Activated CD4-positive, alpha-beta T cell treated with anti-CD3 and anti-CD28 coated beads, Interleukin-2, amount 10 ng/mL, durations not matched to agents 7 days and 5 days (primary cell): ENCODE results near the gene SULT1A3. TPM values are rescaled to one million over a fixed set of nuclear protein-coding genes. Genes with fewer than 3 reads are reported as not detected.
A peak's percentile ranks its signal among the peaks of the same experiment; 100 is the strongest.
"Not testable (repeated sequence)": the region's sequence is repeated elsewhere in the genome, so short reads cannot be mapped to it uniquely, and the experiment has no call there.

Experiments used
- CTCF ChIA-PET: fragments of 350-600 bp; sonication (Branson Sonifier 250); formaldehyde crosslinking; loops from one replicate; lab custom pipeline; 2021; ENCODE audit warnings: antibody characterized with exemption; lab: Charles Lee
- POLR2A ChIA-PET: fragments of 350-600 bp; sonication (Branson Sonifier 250); formaldehyde crosslinking; loops from one replicate; lab custom pipeline; 2021; ENCODE audit warnings: antibody characterized with exemption; lab: Charles Lee
- DNase-seq: peaks from one replicate; pipeline ENCODE4 v3.0.0-alpha.2; 2020
- H3K27ac Mint-ChIP-seq: one replicate; pipeline ENCODE4 v1.8.0; 2021; ENCODE audit warnings: mild to moderate bottlenecking, moderate library complexity, mixed read lengths
- H3K27me3 Mint-ChIP-seq: one replicate; pipeline ENCODE4 v1.8.0; 2021; ENCODE audit warnings: mixed read lengths
- H3K36me3 Mint-ChIP-seq: one replicate; pipeline ENCODE4 v1.8.0; 2021; ENCODE audit warnings: low read depth, mixed read lengths
- H3K4me1 Mint-ChIP-seq: one replicate; pipeline ENCODE4 v1.8.0; 2021; ENCODE audit warnings: mixed read lengths
- H3K4me3 Mint-ChIP-seq: one replicate; pipeline ENCODE4 v1.8.0; 2021; ENCODE audit warnings: mild to moderate bottlenecking, moderate library complexity, mixed read lengths
- H3K9me3 Mint-ChIP-seq: one replicate; pipeline ENCODE4 v1.8.0; 2021; ENCODE audit warnings: mixed read lengths
- total RNA-seq, 2 experiments: library from RNA; stranded (reverse); gene quantifications; one replicate each; pipeline ENCODE4 v1.2.3, GENCODE V29; 2021

The SULT1A3 gene
- 10 to 100 TPM; 37.5 to 38.1 TPM for total RNA-seq

- H3K4me1 Mint-ChIP-seq, H3K27me3 Mint-ChIP-seq, POLR2A ChIA-PET, DNase-seq, H3K27ac Mint-ChIP-seq, CTCF ChIA-PET, H3K4me3 Mint-ChIP-seq, H3K9me3 Mint-ChIP-seq, H3K36me3 Mint-ChIP-seq: not testable (repeated sequence)
These were observed at the start of gene SULT1A3 for GRCh38 chr16:30199049-30199448. Gene SULT1A3 (plus strand): TSS chr16:30199255. CDS start chr16:30200729, 1,474 bp downstream.

- Mint-ChIP-seq H3K27me3 (peaks cover 2% of the 10 kb centered on the region), H3K4me3 (no peak overlapping the region), H3K4me1 (no peaks in the 10 kb centered on the region), H3K36me3 (peaks cover 8% of the 10 kb centered on the region), H3K9me3 (peaks cover 13% of the 10 kb centered on the region), H3K27ac (no peak overlapping the region)
- CTCF ChIA-PET: interaction anchor here (0.5 to 1.5 kb wide), 3 partner anchors 11 to 40 kb away, joined by 3 to 4 read pairs (median 4); no protein-coding TSS in a partner anchor
- DNase-seq: no peak
- POLR2A ChIA-PET: no interaction called here
These were observed 48.0 kb upstream of the SULT1A3 start for GRCh38 chr16:30151091-30151490.

GRCh38 chr16:30152517-30152916 is 46.5 kb upstream of the SULT1A3 start:
- Mint-ChIP-seq H3K27me3 (peaks cover 2% of the 10 kb centered on the region), H3K36me3 (peaks cover 8% of the 10 kb centered on the region), H3K4me3 (no peak overlapping the region), H3K27ac (no peak overlapping the region), H3K4me1 (no peaks in the 10 kb centered on the region), H3K9me3 (peaks cover 13% of the 10 kb centered on the region)
- POLR2A ChIA-PET: no interaction called here
- DNase-seq: no peak
- CTCF ChIA-PET: interaction anchor here (0.9 to 1.1 kb wide), 3 partner anchors 9 to 11 kb away, joined by 3 read pairs; no protein-coding TSS in a partner anchor

DNA sequence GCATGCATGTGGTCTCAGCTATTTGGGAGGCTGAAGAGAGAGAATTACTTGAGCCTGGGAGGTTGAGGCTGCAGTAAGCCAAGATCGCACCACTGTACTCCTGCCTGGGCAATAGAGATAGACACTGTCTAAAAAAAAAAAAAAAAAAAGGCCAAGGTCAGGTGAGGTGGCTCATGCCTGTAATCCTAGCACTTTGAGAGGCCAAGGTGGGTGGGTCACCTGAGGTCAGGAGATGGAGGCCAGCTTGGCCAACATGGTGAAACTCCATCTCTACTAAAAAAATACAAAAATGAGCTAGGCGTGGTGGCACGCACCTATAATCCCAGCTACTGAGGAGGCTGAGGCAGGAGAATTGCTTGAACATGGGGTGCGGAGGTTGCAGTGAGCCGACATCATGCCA is 43.9 kb upstream of the SULT1A3 start:
- ChIA-PET CTCF (interaction anchor here (0.6 to 1.0 kb wide), 4 partner anchors 12 to 793 kb away, joined by 3 to 6 read pairs (median 4); partner anchors contain the start of gene TBX6), POLR2A (no interaction called here)
- Mint-ChIP-seq H3K9me3 (peaks cover 7% of the 10 kb centered on the region), H3K4me3 (no peak overlapping the region), H3K27me3 (peaks cover 2% of the 10 kb centered on the region), H3K27ac (no peak overlapping the region), H3K4me1 (no peaks in the 10 kb centered on the region), H3K36me3 (peaks cover 3% of the 10 kb centered on the region)
- DNase-seq: no peak

DNA sequence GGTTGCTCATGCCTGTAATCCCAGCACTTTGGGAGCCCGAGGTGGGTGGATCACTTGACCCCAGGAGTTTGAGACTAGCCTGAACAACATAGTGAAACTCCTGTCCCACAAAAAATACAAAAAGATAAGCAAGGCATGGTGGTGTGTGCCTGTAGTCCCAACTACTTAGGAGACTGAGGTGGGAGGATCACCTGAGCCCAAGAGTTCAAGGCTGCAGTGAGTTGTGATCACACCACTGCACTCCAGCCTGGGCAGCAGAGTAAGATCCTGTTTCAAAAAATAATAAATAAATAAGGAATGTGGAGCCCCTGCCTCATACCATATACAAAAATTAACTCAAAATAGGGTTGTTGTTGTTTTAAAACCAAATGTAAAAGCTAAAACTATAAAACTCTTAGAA is 41.8 kb upstream of the SULT1A3 start:
- H3K4me1 Mint-ChIP-seq: no peaks in the 10 kb centered on the region
- H3K27ac Mint-ChIP-seq: no peak overlapping the region
- ChIA-PET CTCF (interaction anchor here (0.5 to 1.0 kb wide), 2 partner anchors 23 to 213 kb away, joined by 3 to 4 read pairs; no protein-coding TSS in a partner anchor), POLR2A (no interaction called here)
- H3K9me3 Mint-ChIP-seq: no peaks in the 10 kb centered on the region
- H3K4me3 Mint-ChIP-seq: no peak overlapping the region
- peaks cover 2% of the 10 kb centered on the region for H3K27me3 Mint-ChIP-seq
- H3K36me3 Mint-ChIP-seq: no peaks in the 10 kb centered on the region
- no peak for DNase-seq

GRCh38 chr16:30163538-30163937 is 35.5 kb upstream of the SULT1A3 start:
- Mint-ChIP-seq H3K9me3 (no peaks in the 10 kb centered on the region), H3K27ac (no peak overlapping the region)
- POLR2A ChIA-PET: no interaction called here

GRCh38 chr16:30166202-30166902 is 32.7 kb upstream of the SULT1A3 start:
- H3K27ac Mint-ChIP-seq: peak overlapping the region; percentile 10
- peaks cover 30% of the 10 kb centered on the region for H3K4me1 Mint-ChIP-seq
- DNase-seq: peak; percentile 34
- peak overlapping the region; percentile 0 for H3K4me3 Mint-ChIP-seq
- ChIA-PET POLR2A (no interaction called here), CTCF (no interaction called here)
- no peaks in the 10 kb centered on the region for H3K9me3 Mint-ChIP-seq
- H3K36me3 Mint-ChIP-seq: no peaks in the 10 kb centered on the region
- no peaks in the 10 kb centered on the region for H3K27me3 Mint-ChIP-seq

More at GRCh38 chr16:30163538-30163937, 35.5 kb upstream of the SULT1A3 start:
- no peaks in the 10 kb centered on the region for H3K27me3 Mint-ChIP-seq
- DNase-seq: no peak
- H3K4me3 Mint-ChIP-seq: no peak overlapping the region
- CTCF ChIA-PET: interaction anchor here (0.5 to 1.6 kb wide), 5 partner anchors 11 to 143 kb away, joined by 3 to 5 read pairs (median 3); no protein-coding TSS in a partner anchor
- H3K36me3 Mint-ChIP-seq: no peaks in the 10 kb centered on the region
- peaks cover 30% of the 10 kb centered on the region for H3K4me1 Mint-ChIP-seq

DNA sequence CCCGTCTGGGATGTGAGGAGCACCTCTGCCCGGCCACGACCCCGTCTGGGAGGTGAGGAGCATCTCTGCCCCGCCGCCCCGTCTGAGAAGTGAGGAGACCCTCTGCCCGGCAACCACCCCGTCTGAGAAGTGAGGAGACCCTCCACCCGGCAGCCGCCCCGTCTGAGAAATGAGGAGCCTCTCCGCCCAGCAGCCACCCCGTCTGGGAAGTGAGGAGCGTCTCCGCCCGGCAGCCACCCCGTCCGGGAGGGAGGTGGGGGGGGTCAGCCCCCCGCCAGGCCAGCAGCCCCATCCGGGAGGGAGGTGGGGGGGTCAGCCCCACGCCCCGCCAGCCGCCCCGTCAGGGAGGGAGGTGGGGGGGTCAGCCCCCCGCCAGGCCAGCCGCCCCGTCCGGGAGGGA is 30.3 kb upstream of the SULT1A3 start:
- DNase-seq, H3K4me3 Mint-ChIP-seq, H3K27ac Mint-ChIP-seq, H3K9me3 Mint-ChIP-seq, H3K36me3 Mint-ChIP-seq, CTCF ChIA-PET, H3K27me3 Mint-ChIP-seq, POLR2A ChIA-PET: not testable (repeated sequence)
- peaks cover 23% of the 10 kb centered on the region for H3K4me1 Mint-ChIP-seq

GRCh38 chr16:30169416-30169815 is 29.6 kb upstream of the SULT1A3 start:
- H3K36me3 Mint-ChIP-seq, H3K4me3 Mint-ChIP-seq, POLR2A ChIA-PET, CTCF ChIA-PET, DNase-seq, H3K27ac Mint-ChIP-seq, H3K27me3 Mint-ChIP-seq, H3K9me3 Mint-ChIP-seq: not testable (repeated sequence)
- H3K4me1 Mint-ChIP-seq: peaks cover 23% of the 10 kb centered on the region

DNA sequence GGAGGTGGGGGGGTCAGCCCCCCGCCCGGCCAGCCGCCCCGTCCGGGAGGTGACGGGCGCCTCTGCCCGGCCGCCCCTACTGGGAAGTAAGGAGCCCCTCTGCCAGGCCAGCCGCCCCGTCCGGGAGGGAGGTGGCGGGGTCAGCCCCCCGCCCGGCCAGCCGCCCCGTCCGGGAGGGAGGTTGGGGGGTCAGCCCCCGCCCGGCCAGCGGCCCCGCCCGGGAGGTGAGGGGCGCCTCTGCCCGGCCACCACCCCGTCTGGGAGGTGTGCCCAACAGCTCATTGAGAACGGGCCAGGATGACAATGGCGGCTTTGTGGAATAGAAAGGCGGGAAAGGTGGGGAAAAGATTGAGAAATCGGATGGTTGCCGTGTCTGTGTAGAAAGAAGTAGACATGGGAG is 28.9 kb upstream of the SULT1A3 start:
- DNase-seq, H3K9me3 Mint-ChIP-seq, H3K36me3 Mint-ChIP-seq, H3K27me3 Mint-ChIP-seq, H3K4me3 Mint-ChIP-seq, CTCF ChIA-PET, H3K27ac Mint-ChIP-seq, POLR2A ChIA-PET: not testable (repeated sequence)
- H3K4me1 Mint-ChIP-seq: peaks cover 19% of the 10 kb centered on the region

GRCh38 chr16:30173054-30173453 is 26.0 kb upstream of the SULT1A3 start:
- CTCF ChIA-PET: interaction anchor here (0.7 to 1.1 kb wide), 2 partner anchors 31 to 83 kb away, joined by 3 read pairs; no protein-coding TSS in a partner anchor
- POLR2A ChIA-PET: no interaction called here
- Mint-ChIP-seq H3K4me1 (no peaks in the 10 kb centered on the region), H3K27me3 (peaks cover 2% of the 10 kb centered on the region), H3K9me3 (no peaks in the 10 kb centered on the region), H3K4me3 (no peak overlapping the region), H3K36me3 (no peaks in the 10 kb centered on the region), H3K27ac (no peak overlapping the region)
- DNase-seq: no peak

- CTCF ChIA-PET: interaction anchor here (1.2 kb wide), 1 partner anchor 64 kb away, joined by 3 read pairs; no protein-coding TSS in a partner anchor
- H3K4me1 Mint-ChIP-seq, H3K4me3 Mint-ChIP-seq, H3K36me3 Mint-ChIP-seq, H3K9me3 Mint-ChIP-seq, H3K27me3 Mint-ChIP-seq, POLR2A ChIA-PET, DNase-seq, H3K27ac Mint-ChIP-seq: not testable (repeated sequence)
These were observed 22.2 kb upstream of the SULT1A3 start for GRCh38 chr16:30176876-30177275.

DNA sequence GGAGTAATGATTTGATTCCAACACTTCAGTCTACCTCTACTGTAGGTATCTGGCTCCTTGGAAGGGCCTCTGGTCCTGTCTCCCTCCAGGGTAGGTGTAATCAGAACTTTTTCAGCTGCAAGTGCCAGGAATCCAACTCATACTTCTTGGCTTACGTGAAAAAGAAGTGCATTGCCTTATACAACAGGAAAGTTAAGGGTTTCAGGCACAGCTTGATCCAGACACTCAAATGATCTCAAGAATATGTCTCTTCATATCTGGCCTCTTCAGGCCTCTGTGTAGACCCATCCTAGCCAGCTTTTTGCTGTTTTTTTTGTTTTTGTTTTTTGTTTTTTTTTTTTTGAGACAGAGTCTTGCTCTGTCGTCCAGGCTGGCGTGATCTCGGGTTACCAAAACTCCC is 19.9 kb upstream of the SULT1A3 start:
- Mint-ChIP-seq H3K4me3 (no peak overlapping the region), H3K9me3 (no peaks in the 10 kb centered on the region), H3K4me1 (peaks cover 10% of the 10 kb centered on the region), H3K27ac (no peak overlapping the region), H3K27me3 (no peaks in the 10 kb centered on the region), H3K36me3 (peaks cover 4% of the 10 kb centered on the region)
- ChIA-PET CTCF (interaction anchor here (1.2 to 1.7 kb wide), 3 partner anchors 16 to 39 kb away, joined by 3 to 6 read pairs (median 5); no protein-coding TSS in a partner anchor), POLR2A (no interaction called here)
- DNase-seq: no peak
